Transverse colon (tissue), 3 donors: ENCODE results near the gene DEGS2.

Source experiments
- POLR2A ChIP-seq: fragments of 450-650 bp; IDR thresholded peaks from one replicate; pipeline ENCODE4 v1.6.1; 2016; ENCODE audit warnings: antibody characterized with exemption, mild to moderate bottlenecking, moderate library complexity
- TF ChIP-seq, protein P1 (sequence below), 5 experiments: fragments of 200-600 bp in 3 of 5; fragments of 450-650 bp in 2 of 5; sonication (generic) in 3 of 5; IDR thresholded peaks; 1 replicate in 2 of 5; 2 replicates in 3 of 5; pipeline ENCODE4 v1.5.1; 2016 to 2017; ENCODE audit warnings: antibody characterized with exemption in 5 of 5, inconsistent platforms in 3 of 5, mild to moderate bottlenecking in 2 of 5, moderate library complexity in 1 of 5

DNA sequence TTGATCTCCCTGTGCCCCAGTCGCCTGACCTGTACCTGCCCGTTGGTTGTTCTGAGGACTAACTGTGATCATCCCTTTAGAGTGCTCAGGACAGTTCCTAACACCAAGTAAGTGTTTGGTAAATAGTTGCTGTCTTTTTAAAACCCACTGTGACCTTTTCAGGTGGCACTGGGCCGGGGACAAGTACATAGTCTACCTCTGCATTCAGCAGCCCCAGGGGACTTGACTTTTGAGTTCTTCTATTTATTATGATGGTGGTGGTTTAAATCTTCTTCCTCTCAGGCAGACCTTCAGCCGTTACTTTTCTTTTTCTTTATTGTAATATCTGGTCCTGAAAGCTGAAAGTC is 55.5 kb downstream of the DEGS2 start:
- TF ChIP-seq, protein P1, sequence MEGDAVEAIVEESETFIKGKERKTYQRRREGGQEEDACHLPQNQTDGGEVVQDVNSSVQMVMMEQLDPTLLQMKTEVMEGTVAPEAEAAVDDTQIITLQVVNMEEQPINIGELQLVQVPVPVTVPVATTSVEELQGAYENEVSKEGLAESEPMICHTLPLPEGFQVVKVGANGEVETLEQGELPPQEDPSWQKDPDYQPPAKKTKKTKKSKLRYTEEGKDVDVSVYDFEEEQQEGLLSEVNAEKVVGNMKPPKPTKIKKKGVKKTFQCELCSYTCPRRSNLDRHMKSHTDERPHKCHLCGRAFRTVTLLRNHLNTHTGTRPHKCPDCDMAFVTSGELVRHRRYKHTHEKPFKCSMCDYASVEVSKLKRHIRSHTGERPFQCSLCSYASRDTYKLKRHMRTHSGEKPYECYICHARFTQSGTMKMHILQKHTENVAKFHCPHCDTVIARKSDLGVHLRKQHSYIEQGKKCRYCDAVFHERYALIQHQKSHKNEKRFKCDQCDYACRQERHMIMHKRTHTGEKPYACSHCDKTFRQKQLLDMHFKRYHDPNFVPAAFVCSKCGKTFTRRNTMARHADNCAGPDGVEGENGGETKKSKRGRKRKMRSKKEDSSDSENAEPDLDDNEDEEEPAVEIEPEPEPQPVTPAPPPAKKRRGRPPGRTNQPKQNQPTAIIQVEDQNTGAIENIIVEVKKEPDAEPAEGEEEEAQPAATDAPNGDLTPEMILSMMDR (IDR thresholded peaks at IDR 0.05), result no peak
- TF ChIP-seq POLR2A, result no peak
